Stimulated activated CD8-positive, alpha-beta memory T cell treated with anti-CD3 and anti-CD28 coated beads, Interleukin-4, amount 100 ng/mL, for 48 hours (primary cell): ENCODE measurements around the gene TAF3.

Experiments
- DNase-seq: peaks from one replicate; pipeline ENCODE4 v3.0.0-alpha.2; 2020

The TAF3 gene

GRCh38 chr10:8061274-8062211, 243.2 kb downstream of the TAF3 start:
- DNase-seq = peak; percentile 76

GRCh38 chr10:8063128-8063908, 245.0 kb downstream of the TAF3 start:
- no peak for DNase-seq

GRCh38 chr10:8063935-8064334, 245.6 kb downstream of the TAF3 start:
- DNase-seq = no peak

- no peak for DNase-seq
Observed at GRCh38 chr10:8064436-8064835, 246.1 kb downstream of the TAF3 start.

DNA sequence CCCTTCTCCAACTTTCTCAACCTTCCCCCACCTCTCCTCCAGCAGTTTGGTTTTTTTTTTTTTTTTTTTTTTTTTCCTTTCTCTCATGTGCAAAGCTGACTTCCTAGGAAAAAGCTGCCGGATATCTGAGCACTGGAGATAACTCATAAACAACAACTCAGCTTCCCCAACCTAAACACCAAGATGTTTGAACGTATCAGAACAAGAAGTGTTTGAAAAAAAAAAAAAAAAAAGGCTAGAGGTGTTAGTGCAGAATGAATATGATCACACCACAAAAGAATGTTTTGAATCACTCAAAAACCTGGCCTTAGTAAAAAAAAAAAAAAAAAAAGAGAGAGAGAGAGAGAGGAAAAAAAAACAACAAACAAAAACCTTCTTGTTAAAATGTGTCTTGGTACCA, 247.3 kb downstream of the TAF3 start:
- no peak for DNase-seq

GRCh38 chr10:8066124-8066523, 247.8 kb downstream of the TAF3 start:
- DNase-seq = no peak
